NB4 (cell line): ENCODE data around the gene MRPL2.
"Not testable (repeated sequence)": the region's sequence is repeated elsewhere in the genome, so short reads cannot be mapped to it uniquely, and the experiment has no call there.

Experiments used
- DNase-seq: peaks from one replicate; pipeline ENCODE4 v3.0.0; 2010; ENCODE audit warnings: low read depth
- H3K4me3 ChIP-seq: one replicate; pipeline ENCODE4 v1.5.1; 2011; ENCODE audit warnings: mild to moderate bottlenecking, low read depth, low read length, moderate library complexity
- CTCF ChIP-seq: IDR thresholded peaks from one replicate; pipeline ENCODE4 v1.5.1; 2012; ENCODE audit warnings: low read depth, low read length
- MYC ChIP-seq: IDR thresholded peaks from 2 replicates; pipeline ENCODE4 v1.6.1; 2011; ENCODE audit warnings: low read depth, low read length
- POLR2A ChIP-seq: IDR thresholded peaks from 2 replicates; pipeline ENCODE4 v1.6.1; 2011; ENCODE audit warnings: mild to moderate bottlenecking; ENCODE audit not compliant: insufficient read length; ENCODE audit errors: extremely low read depth
- TF ChIP-seq, protein P1 (sequence below): IDR thresholded peaks from 2 replicates; pipeline ENCODE4 v1.6.1; 2011; ENCODE audit warnings: low read depth, low read length

The MRPL2 gene

DNA sequence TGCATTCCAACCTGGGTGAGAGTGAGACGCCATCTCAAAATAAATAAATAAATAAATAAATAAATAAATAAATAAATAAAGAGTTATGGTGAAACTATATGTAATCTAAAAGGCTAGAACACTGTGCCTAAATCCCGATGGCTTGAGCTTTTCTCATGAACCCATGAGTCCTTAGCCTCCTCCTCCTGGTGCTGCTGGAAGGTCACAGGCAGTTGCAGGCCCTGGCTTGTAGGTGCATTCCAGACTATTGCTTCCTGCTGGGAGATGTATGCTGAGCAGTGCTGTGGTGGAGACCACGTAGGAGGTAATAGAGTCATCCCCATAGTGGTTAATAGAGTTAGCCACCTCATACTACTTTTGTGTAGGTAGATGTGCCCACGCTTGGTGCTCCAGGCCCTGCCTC lies 29.4 kb upstream of the MRPL2 start:
- no peak overlapping the region for H3K4me3 ChIP-seq
- DNase-seq, result no peak
- TF ChIP-seq POLR2A (no peak), MYC (no peak)

GRCh38 chr6:43086022-43086658 lies 26.9 kb upstream of the MRPL2 start:
- peak; percentile 78 for DNase-seq
- TF ChIP-seq POLR2A (no peak), MYC (no peak), CTCF (no peak)
- TF ChIP-seq, protein P1, sequence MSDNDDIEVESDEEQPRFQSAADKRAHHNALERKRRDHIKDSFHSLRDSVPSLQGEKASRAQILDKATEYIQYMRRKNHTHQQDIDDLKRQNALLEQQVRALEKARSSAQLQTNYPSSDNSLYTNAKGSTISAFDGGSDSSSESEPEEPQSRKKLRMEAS, result no peak
- no peak overlapping the region for H3K4me3 ChIP-seq

- TF ChIP-seq POLR2A, result no peak
- no peak for TF ChIP-seq CTCF
- TF ChIP-seq MYC, result no peak
- TF ChIP-seq, protein P1, result no peak
- DNase-seq, result no peak
- no peak overlapping the region for H3K4me3 ChIP-seq
Measured at GRCh38 chr6:43082806-43083655, 23.8 kb upstream of the MRPL2 start.

DNA sequence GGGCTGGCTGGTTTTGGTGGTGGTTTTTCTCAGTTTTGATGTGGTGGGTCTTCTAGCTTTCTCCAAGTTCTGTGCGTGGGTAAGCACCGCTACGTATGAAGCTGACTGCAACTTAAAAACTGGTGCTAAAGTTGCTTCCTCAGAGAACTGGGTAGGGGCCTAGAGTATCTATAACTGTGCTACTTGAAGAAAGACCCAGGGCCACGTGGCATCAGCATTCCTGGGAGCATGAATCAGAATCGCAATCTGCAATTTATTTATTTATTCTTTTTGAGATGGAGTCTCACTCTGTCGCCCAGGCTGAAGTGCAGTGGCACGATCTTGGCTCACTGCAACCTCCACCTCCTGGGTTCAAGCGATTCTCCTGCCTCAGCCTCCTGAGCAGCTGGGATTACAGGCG lies 22.7 kb upstream of the MRPL2 start:
- DNase-seq, H3K4me3 ChIP-seq: not testable (repeated sequence)

GRCh38 chr6:43081043-43081442 lies 21.8 kb upstream of the MRPL2 start:
- TF ChIP-seq MYC (no peak), CTCF (no peak), POLR2A (no peak)
- TF ChIP-seq, protein P1, result no peak
- no peak overlapping the region for H3K4me3 ChIP-seq
- DNase-seq, result no peak

- TF ChIP-seq POLR2A (no peak), MYC (no peak), CTCF (no peak)
- TF ChIP-seq, protein P1, result no peak
- DNase-seq, result no peak
- no peak overlapping the region for H3K4me3 ChIP-seq
Measured at GRCh38 chr6:43078691-43079090, 19.5 kb upstream of the MRPL2 start.

DNA sequence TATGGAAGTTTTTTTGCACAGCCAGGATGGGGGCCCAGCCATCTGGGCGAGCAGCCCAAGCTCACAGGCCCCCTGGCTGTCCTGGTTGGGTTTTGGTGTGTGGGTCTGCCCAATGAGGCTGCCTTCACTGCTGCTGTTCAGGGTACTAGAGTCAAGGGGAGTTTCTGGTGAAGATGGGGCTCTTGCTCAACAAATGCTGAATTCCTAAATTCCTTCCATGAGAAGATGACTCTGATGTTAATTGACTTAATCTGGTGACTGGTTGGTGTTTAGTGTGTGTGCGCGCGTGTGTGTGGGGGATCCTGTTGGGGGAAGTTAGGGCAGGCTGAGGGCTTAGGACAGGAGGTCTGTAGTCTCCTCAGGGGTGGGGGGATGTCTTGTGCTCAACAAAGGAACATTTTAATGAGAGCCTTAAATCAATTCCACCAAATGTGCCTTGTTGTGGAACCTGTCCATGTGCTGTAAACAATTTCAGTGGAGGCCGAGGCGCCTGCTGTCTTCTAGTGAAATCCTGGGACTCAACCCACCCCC lies 18.8 kb upstream of the MRPL2 start:
- no peak for DNase-seq
- no peak overlapping the region for H3K4me3 ChIP-seq

More for the DNA sequence above, 18.8 kb upstream of the MRPL2 start:
- no peak for TF ChIP-seq MYC
- no peak for TF ChIP-seq POLR2A
- TF ChIP-seq, protein P1, result no peak
- no peak for TF ChIP-seq CTCF
